NCI-H510A (cell line): Measurements from ENCODE around the gene BMP10.

Source experiments
- DNase-seq: peaks from one replicate; lab custom pipeline; 2025; lab: John Stamatoyannopoulos, UW

Gene BMP10

DNA sequence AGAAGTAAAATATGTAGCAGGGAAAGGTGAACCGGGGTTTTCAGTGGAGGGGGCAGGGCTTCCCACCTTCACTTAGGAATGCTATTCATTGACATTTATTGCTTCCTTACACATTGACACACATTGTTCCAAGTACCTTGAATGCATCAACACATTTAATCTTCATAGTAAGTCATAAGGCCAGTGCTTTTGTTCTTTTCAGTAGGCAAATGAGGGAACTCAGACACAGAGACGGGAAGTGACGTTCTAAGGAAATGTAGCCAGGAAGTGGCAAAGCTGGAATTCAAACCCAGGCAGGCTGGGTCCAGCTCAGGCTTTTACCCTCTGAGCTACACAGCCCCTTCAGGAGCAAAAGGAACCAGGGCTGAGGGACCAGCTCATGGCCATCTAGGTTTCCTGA, 20.7 kb downstream of the BMP10 start:
- DNase-seq, result no peak

DNA sequence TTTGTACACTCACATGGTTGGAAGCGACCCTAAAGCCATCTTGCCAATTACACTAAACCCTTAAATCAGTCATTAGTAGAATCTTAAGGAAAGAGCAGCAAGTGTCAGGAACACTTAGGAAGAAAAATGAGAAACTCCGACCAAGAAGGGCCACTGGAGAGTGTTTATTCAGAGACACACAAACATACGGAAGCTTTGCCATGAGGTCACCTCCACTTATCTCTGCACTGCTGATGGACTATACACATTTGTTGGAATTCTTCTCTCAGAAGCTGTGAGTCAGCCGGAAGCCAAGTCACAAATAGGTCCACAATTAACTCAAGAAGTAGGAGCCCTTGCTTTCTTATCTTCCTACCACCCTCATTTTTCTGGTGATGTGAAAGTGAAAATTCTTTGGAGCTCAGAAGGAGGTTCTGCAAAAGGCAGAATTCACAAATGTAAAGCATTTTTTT, 21.6 kb downstream of the BMP10 start:
- no peak for DNase-seq

DNA sequence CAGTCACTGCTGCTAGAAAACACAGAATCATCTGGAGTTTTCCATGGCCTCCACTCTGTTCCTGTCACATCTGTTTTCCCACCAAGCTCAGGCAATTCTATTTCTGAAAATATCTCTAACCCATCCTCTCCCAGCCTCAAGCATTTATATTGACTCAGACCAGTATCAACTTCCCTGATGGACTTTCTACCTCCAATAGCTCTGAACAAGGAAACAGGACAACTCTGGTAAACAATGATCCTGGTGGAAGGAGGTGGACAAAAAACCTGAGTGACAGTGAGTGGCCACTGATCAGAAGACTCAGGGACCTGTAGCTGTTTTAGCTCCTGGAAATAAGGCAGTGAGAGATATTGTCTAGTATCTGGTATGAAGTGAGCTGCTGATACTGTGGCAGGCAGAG, 23.4 kb downstream of the BMP10 start:
- DNase-seq, result no peak

DNA sequence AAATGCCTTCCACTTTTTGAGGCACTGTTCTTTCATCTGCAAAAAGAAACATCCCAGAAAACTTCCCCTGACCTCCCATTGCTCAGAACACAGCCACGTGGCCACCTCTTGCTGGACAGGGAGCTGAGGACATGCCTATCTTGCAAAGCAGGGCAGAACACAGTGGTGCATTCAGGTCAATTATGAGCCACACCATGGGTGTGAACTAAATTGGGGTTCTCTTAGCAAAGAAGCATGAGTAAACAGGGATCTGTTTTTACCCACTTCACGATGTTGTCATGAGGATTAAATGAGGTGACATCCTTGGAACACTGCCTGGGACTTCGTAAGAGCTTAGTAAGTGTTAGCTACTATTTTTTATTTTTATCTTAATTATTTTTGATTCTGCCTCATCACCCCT, 25.1 kb downstream of the BMP10 start:
- no peak for DNase-seq

DNA sequence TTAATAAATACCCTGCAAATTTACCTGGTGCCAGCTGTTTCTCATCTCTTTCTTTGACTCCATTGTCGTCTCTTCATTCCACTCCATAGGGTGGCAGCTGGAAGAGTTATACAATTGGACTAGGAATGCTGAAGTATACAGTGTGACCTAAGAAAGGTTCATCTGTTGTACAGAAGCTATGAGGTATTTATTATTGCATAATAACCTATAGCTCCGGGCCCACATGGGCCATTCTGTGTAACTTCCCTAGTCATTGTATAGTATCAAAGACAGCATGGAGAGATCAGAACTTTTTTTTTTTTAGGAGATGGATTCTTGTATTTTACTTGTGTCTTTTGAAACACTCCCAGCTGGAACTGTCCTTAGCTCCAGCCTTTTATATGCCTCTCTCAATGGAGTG, 26.2 kb downstream of the BMP10 start:
- DNase-seq, result no peak

DNA sequence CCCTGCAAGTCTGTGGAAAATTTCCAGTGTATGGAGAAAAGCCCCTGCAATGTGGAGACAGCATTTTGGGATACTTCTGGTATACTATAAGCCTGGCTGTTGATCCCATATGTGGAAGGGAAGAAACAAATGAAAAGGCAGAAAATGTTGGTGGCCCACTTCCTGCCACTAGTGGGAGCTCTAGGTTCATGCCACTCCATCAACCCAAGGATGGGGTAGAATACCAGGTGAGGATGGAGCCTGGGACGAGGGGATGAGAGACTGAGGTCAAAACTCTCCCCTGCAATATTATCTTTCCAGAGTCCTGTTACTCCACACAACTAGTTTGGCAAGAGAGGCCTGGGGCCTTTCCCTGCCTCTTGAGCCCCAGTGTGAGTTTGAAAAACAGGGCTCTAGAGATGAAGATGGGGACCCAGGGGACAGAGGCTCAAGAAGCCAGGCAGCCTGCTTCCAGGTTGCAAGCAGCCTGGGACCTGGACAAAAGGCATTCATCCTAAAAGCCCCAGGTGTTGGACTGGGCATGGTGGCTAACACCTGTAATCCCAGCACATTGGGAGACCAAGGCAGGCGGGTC, 31.9 kb downstream of the BMP10 start:
- DNase-seq, result no peak

DNA sequence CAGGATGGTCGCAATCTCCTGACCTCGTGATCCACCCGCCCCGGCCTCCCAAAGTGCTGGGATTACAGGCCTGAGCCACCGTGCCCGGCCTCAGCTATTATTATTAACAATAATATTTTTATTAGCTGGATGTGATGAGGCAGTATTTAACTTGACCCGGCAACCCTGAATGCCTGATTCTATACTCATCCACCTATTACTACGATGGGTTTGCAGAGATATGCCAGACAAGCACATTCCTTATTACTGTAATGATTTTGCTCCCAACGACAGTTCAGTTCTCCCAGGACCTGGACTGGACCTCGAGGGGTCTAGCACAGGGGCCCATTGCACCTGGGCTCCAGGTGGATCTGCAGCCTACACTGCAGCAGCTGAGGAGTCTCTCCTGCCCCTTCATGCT, 32.6 kb downstream of the BMP10 start:
- no peak for DNase-seq

DNA sequence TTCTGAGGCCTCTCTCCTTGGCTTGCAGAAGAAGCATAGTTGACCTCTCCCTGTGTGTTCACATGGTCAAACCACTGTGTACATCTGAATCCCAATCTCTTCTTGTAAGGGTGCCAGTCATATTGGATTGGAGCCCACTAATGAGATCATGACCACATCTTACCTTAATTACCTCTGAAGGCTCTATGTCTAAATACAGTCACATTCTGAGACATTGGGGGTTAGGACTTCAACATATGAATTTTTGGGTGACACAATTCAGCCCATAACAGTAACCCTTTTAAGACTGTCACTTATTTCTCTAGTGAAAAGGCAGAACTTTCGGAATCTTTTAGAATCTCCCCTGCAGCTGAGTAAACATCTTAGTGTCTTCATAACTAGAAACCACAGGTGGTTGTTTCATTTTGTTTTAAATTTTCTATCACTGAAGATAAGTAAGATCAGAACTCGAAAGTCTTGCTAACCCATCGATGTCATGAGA, 33.3 kb downstream of the BMP10 start:
- no peak for DNase-seq

DNA sequence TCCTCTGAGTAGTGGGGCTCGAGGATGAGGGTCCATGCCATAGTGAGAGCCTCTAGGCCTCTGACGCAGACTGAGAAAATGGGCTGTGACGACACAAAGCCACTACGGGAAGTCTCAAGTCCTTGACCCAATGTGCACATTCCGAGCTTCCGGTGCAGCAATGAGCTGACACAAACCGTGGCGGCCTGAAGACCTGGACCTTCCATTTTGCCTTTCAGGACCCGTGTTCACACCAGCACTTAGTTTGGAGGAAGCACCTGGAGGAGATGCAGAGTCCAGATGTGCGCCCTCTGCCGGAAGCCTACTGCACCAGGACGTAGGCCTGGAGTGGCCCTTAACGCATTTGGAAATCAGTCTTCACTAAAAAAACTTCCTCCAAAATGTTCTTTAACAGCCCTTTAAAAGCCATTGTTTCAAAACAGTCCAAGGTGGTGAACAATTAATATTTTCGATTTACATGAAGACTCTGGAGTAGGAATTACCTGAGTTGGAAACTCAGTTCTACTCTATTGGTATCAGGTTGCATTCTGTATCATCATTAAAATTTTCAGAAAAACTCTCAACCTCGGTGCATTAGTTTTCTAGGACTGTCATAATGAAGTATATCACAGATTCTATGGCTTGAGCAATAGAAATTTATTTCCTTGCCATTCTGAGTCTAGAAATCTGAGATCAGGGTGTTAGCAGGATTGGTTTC, 33.9 kb downstream of the BMP10 start:
- DNase-seq, result no peak

DNA sequence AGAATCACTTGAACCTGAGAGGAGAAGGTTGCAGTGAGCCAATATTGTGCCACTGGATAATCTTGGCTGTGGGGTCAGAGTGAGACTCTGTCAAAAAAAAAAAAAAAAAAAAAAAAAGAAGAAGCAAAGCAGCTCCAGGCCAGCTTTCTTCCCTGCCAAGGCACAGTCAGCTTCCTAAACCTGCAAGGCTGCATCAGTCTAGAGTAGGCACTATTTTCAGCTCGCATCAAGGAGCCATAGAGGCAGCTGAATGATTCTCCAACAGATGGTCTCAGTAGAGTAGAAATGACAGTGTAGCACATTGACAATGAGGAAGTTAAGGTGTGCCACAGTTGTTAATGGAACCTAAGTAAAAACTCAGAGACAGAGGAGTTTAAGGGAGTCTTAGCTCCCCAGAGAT, 35.6 kb downstream of the BMP10 start:
- no peak for DNase-seq

DNA sequence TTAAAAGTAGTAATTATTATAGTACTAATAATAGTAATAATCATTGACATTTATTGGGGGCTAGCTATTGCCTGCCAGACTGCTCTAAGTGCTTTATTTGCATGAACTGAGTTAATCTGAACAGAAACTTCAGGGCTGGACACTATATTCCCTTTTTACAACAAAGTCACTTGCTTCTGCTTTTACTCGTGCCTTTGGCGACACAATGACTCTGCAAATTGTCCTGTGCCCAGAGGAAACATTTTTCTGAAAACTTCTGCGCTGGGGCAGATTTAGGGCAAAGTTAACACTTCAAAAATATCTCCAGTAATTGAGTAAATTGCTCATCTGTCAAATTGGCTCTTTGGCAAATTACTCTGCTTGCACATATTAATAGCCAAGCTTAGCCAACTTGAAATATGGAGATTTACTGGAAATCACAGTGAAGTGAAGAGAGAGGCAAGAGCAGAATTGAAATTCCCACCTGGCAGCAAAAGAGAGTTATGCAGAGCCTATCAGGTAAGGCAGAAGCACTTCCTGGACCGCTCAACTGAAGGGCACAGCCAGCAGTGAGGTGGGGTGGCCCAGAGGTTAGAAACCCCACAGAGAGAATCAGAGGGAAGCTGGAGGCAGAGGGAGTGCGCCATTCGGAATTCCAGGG, 36.3 kb downstream of the BMP10 start:
- no peak for DNase-seq

DNA sequence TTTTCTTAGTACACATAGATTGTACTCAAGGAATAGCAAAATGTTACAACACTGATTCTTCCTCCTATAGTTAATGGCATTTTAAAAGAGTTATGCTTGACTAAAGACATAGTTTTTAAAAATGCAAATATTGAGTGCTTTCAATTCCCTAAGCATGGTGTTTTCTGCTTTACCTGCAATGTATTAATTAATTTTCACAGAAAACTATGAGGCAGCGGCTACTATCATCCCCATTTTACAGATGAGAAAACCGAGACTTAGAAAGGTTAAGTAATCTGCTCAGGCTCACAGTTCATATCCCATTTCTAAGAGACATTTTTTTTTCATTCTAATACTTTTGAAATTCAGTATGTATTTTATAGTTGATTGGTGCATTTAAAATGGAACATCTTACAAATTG, 38.0 kb downstream of the BMP10 start:
- DNase-seq, result no peak

DNA sequence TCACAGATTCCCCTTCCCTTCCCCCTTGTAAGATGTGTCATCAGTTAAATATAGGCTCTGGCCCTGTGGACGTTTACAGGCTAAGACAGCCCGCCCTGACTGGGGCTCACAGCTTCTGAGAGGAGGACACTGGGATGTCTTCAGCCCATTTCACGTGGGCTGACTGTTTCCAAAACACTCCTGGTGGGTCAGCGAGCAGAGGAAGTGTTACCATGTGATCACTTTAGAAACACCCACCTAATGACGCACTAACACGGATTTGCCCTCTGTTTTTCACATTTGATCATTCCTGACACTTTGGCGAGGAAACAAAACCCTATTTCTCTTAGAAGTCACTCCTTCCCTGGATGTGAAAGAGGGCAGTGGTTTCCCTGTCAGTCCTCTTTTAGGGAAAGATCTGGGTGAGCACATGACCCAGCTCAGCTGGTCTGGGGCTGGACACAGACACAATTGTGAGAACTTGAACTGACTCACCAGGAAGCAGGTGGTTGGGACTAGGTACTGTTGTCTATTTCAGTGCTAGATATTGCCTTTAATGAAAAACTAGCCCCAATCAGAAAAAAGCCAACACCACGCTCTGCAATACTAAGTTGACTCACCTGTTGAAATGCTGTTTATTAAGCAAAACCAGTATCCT, 38.8 kb downstream of the BMP10 start:
- no peak for DNase-seq

DNA sequence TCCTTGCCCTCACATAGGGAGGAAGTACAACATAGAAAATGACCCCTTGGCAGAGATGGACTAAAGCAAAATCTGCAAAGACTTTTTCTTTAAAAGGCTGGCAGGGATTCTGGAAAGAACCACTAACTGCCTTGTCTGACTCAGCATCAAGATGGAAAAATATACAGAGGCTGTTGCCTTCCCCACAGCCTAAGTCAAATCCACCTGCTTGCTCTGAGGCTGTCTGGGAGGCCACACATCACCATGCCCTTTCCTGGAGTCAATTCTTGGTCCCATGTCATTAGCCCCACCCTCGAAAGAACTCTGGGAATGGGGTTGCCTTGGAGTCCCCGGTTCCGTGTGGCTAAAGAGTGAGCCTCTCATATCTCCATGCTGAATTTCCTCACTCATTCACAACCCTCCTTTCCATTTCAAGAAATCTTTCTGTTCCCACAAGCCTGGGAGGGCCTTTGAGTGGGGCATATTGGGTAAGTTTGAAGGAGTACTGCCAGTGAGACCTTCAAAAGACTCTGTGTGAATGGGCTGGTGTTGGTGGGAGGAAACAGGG, 39.4 kb downstream of the BMP10 start:
- no peak for DNase-seq

DNA sequence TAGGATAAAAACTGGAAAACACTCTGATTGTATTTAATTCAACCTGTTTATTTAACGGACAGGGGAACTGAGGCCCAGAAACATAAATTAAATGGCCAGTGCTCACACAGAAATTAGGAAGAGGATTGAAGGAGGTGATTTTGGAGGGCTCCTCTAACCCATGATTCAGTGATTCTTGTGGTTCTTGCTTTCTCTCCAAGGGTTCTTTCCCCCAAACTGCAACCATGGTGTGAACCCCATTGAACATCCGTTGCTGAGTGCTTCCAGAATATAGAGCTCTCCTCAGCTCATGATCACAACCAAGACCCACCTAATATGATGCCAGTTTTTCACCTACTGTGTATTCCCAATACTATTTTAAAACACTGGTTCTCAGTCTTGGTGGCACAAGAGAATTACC, 41.4 kb downstream of the BMP10 start:
- no peak for DNase-seq

DNA sequence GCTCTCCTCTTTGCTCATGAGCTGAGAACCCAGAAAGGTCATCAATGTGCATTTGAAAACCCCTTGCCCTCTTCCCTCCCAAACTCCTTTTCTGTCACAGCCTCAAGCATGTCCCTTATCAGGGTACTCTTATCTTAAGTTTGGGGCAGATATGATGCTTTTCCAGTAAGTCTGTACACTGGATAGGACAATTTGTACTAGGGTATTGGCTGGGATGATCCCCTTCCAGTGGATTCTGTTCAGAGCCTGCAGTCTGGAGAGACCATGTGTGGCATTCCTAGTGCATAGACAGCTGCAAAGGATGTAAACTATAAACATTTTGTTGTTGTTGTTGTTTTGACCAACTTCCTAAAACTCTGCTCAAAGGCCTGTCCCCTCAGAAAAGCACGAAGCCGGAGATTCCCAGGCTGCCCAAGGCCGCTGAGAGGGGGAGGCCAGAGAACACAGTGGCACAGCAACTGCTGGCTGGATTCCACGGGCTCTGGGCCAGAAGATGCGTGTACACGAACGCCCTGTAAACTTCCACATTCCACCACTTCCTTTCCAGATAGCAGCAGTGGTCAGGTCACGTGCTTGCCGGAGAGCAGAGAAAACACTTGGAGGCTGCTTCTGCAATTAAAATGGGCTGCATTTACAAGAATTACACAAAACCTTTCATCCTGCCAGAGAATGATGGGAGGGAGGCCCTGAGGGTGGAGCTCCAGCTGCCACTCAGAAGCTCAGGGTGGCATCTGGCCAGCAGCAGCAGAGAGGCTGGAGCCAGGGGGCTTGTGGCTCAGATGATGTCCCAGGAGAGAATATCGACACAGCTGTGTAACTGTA, 42.1 kb downstream of the BMP10 start:
- DNase-seq, result no peak

DNA sequence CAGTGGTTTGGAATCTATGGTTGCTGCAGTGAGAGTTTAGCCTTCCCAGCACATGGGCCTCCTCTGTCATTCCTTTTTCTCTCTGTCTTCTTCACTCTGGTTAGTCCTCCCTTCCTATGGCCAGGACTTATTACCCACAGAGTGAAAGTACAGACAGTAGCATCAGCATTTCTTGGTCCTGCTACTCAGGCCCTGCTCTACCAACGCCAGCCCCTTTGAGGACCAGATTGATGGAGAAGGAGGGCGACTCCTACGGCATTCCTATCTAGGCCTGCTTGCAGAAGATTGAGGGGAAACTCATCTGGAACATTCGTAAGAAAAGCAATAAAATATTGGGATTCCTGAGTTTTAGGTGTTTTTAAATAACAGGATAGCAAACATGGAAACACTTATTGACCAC, 43.5 kb downstream of the BMP10 start:
- DNase-seq, result no peak

DNA sequence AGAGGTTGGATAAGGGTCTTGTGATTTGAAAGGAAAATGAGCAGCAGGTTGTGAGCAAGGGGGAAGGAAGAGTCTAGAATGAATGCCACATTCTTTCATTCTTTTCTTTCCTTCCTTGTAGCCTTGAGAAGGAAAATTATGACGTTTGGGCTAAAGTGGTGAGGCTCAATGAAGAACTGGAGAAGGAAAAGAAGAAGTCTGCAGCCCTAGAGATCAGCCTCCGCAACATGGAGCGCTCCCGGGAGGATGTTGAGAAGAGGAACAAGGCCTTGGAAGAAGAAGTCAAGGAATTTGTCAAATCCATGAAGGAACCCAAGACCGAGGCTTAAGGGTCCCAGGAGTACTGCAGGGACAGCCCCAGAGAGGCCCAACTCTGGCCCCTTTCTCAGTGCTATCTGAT, 45.3 kb downstream of the BMP10 start:
- DNase-seq, result no peak

DNA sequence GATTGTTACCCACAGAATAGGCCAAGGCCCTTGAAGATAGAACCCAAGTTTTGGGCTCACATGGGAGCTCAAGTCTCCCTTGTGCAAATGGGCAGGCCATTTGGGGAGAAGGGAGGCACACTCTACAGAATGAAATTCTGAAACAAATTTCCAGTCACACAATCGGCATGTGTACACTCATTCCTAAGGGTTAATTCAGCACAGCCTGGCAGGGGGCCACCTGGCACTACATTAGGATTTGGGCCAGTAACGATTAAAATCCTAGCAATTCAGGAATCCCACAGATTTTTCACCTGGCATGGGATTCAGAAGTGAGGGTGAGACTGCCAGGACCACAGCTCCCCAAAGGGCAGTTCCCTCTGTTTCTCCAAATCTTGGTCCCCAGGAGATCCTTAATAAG, 46.4 kb downstream of the BMP10 start:
- DNase-seq, result no peak

DNA sequence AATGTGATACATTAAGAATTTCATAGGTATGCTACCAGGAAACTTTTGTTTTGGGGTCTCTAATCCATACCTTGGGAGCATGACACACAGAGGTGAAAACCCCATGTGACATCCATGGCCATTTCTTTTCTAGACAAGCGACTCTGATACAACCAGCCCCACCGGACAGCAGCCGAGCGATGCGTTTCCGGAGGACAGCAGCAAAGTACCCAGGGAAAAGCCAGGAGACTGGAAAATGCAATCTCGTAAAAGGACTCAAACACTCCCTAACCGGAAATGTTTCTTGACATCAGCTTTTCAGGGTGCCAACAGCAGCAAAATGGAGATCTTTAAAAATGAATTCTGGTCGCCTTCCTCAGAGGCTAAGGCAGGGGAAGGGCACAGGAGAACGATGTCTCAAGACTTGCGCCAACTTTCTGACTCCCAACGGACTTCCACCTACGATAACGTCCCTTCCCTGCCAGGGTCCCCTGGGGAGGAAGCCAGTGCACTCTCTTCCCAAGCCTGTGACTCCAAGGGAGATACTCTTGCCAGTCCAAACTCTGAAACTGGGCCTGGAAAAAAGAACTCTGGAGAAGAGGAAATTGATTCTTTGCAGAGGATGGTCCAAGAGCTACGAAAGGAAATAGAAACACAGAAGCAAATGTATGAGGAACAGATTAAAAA, 48.9 kb downstream of the BMP10 start:
- DNase-seq, result no peak

DNA sequence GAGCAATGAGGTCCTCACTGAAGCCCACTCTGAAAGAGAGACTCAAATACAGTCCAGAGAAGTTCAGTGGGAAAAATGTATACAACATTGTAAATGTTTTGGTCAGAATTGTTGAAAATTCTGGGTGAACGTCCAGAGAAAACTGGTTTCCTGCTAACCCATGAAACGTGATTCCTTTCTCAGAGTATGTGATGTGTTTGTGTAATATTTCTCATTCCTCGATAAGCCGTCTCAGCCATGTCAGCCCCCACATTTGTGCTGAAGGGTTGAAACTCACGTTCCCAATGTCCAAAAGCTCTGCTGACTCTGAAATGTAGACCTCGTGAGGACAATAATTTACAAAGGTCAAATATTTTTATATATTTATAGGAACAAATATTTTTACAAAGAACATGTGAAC, 51.6 kb downstream of the BMP10 start:
- no peak for DNase-seq
